ENCODE results near the gene GCG. TPM values are rescaled to one million over a fixed set of nuclear protein-coding genes. Genes with fewer than 3 reads are reported as not detected.

The GCG gene
- total RNA-seq, 4 donors from 2014 or later: 17.6 to 26.8 TPM; not detected in 2

DNA sequence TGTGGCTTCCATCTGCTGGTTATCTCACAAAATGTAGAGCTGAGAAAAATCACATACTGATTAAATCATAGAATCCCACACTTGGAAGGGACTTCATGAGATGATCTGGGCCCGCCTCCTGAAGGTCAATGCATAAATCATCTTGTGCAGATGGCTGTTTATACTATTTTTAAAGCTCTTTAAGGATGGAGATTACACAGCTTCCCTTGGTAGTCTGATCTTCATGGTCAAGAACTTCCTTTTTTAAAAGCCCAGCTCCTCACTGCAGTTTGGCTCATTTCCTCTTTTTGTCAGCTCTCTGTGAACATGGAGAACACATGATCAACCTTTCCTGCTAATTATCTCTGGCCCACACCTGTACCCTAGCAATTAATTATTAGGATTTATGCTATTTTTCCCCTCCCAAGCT lies 25.9 kb downstream of the GCG start:
- intact Hi-C loops (cut with DNase I; ENCODE audit: low total_unique reads): loop anchor here (5.0 kb wide), 2 partner anchors 114 to 129 kb away; no protein-coding TSS in a partner anchor
- DNase-seq: no peak
- 50 to 65% methylated on average over 1 of the region's 1 CpG for WGBS, 2 donors (ENCODE audit: low coverage in 1 of 2)
- Histone ChIP-seq H3K36me3 (no peaks in the 10 kb centered on the region), H3K4me1 (no peaks in the 10 kb centered on the region), H3K4me3 (no peak overlapping the region), H3K27ac (no peak overlapping the region), H3K27me3 (no peaks in the 10 kb centered on the region), H3K9me3 (no peaks in the 10 kb centered on the region)
- no peak for TF ChIP-seq POLR2A (IDR thresholded peaks at IDR 0.05)
- TF ChIP-seq, protein P1, sequence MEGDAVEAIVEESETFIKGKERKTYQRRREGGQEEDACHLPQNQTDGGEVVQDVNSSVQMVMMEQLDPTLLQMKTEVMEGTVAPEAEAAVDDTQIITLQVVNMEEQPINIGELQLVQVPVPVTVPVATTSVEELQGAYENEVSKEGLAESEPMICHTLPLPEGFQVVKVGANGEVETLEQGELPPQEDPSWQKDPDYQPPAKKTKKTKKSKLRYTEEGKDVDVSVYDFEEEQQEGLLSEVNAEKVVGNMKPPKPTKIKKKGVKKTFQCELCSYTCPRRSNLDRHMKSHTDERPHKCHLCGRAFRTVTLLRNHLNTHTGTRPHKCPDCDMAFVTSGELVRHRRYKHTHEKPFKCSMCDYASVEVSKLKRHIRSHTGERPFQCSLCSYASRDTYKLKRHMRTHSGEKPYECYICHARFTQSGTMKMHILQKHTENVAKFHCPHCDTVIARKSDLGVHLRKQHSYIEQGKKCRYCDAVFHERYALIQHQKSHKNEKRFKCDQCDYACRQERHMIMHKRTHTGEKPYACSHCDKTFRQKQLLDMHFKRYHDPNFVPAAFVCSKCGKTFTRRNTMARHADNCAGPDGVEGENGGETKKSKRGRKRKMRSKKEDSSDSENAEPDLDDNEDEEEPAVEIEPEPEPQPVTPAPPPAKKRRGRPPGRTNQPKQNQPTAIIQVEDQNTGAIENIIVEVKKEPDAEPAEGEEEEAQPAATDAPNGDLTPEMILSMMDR (IDR thresholded peaks at IDR 0.05): no peak
- no peak for TF ChIP-seq POLR2AphosphoS5 (IDR thresholded peaks at IDR 0.05)
- no peak for TF ChIP-seq EP300 (IDR thresholded peaks at IDR 0.05; ENCODE audit: low read depth)
- in situ Hi-C loops (cut with MboI; ENCODE audit: low pct_ligation_motif_present in 1 of 4, low pct_unique_long_range_greater_than_20kb in 1 of 4, low sequenced_read_pairs in 3 of 4): loop anchor here (5.0 to 25.0 kb wide), 4 partner anchors 121 to 541 kb away; no protein-coding TSS in a partner anchor

- no peaks in the 10 kb centered on the region for H3K36me3 ChIP-seq
- in situ Hi-C loops (cut with MboI; ENCODE audit: low pct_ligation_motif_present in 1 of 4, low pct_unique_long_range_greater_than_20kb in 1 of 4, low sequenced_read_pairs in 3 of 4): loop anchor here (5.0 to 25.0 kb wide), 4 partner anchors 120 to 540 kb away; no protein-coding TSS in a partner anchor
- H3K27me3 ChIP-seq: no peaks in the 10 kb centered on the region
- H3K9me3 ChIP-seq: no peaks in the 10 kb centered on the region
- H3K4me3 ChIP-seq: no peak overlapping the region
- H3K4me1 ChIP-seq: no peaks in the 10 kb centered on the region
- TF ChIP-seq EP300 (IDR thresholded peaks at IDR 0.05; ENCODE audit: low read depth): no peak
- TF ChIP-seq POLR2A (IDR thresholded peaks at IDR 0.05): no peak
- TF ChIP-seq POLR2AphosphoS5 (IDR thresholded peaks at IDR 0.05): no peak
- TF ChIP-seq, protein P1 (IDR thresholded peaks at IDR 0.05): no peak
- no peak overlapping the region for H3K27ac ChIP-seq
- DNase-seq: no peak
- intact Hi-C loops (cut with DNase I; ENCODE audit: low total_unique reads): loop anchor here (5.0 kb wide), 2 partner anchors 113 to 128 kb away; no protein-coding TSS in a partner anchor
- 83 to 91% methylated on average over 2 of the region's 2 CpGs for WGBS, 2 donors (ENCODE audit: low coverage in 1 of 2)
Measured at GRCh38 chr2:162125138-162125537, 26.9 kb downstream of the GCG start.

DNA sequence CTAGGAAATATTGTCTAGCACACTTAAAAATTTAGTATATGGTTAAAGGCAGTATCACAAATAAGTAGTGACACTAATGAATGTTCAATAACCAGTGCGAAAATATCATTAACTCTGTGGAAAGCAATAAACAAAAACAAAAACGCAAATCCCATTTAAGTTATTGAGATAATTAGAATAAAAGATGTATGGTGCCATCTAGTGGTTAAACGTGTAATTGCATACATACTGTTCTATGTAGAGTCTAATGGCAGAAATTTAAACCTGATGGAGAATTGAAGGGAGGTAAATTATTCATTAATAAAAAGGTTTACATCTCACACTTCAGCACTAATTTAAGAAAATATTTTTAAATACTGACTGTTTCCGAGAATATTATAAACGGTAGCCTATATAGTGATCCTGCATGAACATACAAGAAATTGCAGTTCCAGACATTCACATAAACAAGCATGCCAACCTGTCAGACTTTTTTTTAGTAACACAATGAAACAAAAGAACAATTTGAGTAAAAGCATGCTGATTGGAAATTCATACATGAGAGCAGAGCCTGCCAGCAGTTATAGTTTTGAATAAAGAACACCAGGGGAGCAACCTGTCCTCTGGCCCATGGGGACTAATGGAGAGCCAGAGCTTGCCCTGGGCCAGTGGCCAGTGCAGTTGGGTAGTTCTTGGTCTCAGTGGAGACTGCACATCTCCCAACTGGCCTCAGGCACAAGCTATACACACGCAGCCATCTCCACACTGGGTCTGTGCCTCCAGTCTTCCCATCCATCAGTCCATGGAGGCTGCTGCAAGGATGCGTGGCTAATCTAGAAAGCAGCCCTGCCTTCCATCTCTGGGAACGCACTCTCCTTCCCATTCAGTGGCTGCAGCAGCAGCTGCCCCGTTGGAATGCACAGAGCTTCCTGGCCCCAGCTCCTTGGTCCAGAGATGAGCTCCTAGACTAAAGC lies 28.0 kb downstream of the GCG start:
- no peaks in the 10 kb centered on the region for H3K27me3 ChIP-seq
- no peaks in the 10 kb centered on the region for H3K36me3 ChIP-seq
- H3K9me3 ChIP-seq: no peaks in the 10 kb centered on the region
- no peak overlapping the region for H3K27ac ChIP-seq
- H3K4me1 ChIP-seq: no peaks in the 10 kb centered on the region
- WGBS, 2 donors (ENCODE audit: low coverage in 1 of 2): 9 to 41% methylated on average over 5 to 9 of the region's 9 CpGs
- intact Hi-C loops (cut with DNase I; ENCODE audit: low total_unique reads): no loop called here
- no peak for DNase-seq
- no peak for TF ChIP-seq EP300 (IDR thresholded peaks at IDR 0.05; ENCODE audit: low read depth)
- TF ChIP-seq, protein P1 (IDR thresholded peaks at IDR 0.05): peak; percentile 75 to 89 (median 80)
- H3K4me3 ChIP-seq: no peak overlapping the region
- in situ Hi-C loops (cut with MboI; ENCODE audit: low pct_ligation_motif_present in 1 of 4, low pct_unique_long_range_greater_than_20kb in 1 of 4, low sequenced_read_pairs in 3 of 4): loop anchor here in 3 of 4 donors (10.0 kb wide), 2 partner anchors 119 to 539 kb away; no protein-coding TSS in a partner anchor

DNA sequence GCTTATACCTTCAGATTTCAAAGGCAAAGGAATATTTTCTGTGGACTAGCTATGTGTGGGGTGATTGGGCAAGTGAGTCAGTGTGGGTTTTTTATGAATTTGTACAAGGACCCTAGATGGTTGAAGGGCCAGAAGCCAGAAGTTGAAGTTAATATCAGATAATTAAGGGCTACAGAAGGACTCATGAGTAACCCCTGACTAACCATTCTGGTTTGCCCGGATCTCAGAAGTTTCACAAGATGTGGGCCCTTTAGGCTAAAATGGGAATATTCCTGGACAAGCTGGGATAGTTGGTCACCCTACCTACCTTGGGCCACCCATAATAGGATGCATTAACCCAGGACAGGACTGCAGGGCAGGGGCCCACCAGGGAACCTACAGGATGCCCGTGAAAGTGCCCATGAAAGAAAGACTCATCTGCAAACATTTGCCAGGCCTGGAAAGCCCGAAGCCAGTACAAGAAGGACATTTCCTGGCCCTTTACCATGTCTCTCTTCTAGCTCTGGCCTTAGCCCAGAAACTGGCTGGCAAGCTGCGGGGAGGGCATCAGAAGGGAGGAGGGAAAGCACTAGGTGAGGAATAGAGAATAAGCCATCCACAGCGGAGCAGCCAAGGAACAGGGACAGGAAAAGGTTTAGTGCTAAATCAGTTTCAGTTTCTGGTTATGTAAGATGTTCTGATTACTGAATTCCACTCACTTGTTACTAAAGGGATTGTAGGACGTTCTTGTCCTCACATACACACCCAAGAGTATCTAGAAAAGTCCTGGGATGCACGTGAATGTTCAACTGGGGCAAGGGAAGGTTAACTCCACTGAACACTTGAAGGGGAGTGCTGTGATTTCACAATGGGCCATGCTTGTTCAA lies 33.6 kb downstream of the GCG start:
- peaks cover 0 to 7% of the 10 kb centered on the region in 2 donors for H3K9me3 ChIP-seq
- intact Hi-C loops (cut with DNase I; ENCODE audit: low total_unique reads) (no loop called here), in situ Hi-C loops (cut with MboI; ENCODE audit: low pct_ligation_motif_present in 1 of 4, low pct_unique_long_range_greater_than_20kb in 1 of 4, low sequenced_read_pairs in 3 of 4) (no loop called here)
- peaks cover 0 to 3% (median 0%) of the 10 kb centered on the region in 4 donors for H3K4me1 ChIP-seq
- 49 to 60% methylated on average over 2 to 7 of the region's 7 CpGs for WGBS, 2 donors (ENCODE audit: low coverage in 1 of 2)
- TF ChIP-seq, protein P1 (IDR thresholded peaks at IDR 0.05): no peak
- no peak for TF ChIP-seq POLR2A (IDR thresholded peaks at IDR 0.05)
- TF ChIP-seq POLR2AphosphoS5 (IDR thresholded peaks at IDR 0.05): no peak
- no peak for TF ChIP-seq EP300 (IDR thresholded peaks at IDR 0.05; ENCODE audit: low read depth)
- no peak overlapping the region for H3K4me3 ChIP-seq
- H3K27me3 ChIP-seq: no peaks in the 10 kb centered on the region
- DNase-seq: no peak
- no peak overlapping the region for H3K27ac ChIP-seq
- no peaks in the 10 kb centered on the region for H3K36me3 ChIP-seq

Measured in transverse colon (tissue), 4 donors.